GM12878 (cell line): ENCODE measurements around the gene MMP15. TPM values are rescaled to one million over a fixed set of nuclear protein-coding genes. Genes with fewer than 3 reads are reported as not detected.

Experiments
- ATAC-seq: fragments of 200-7000 bp; cut with Tn5 transposase; 3 replicates; pipeline ENCODE4 v1.9.1; 2020; ENCODE audit warnings: mild to moderate bottlenecking, moderate library complexity
- BruUV-seq: library from RNA; stranded (reverse); fragments of 400-500 nt; replicated peaks from 2 replicates; lab custom pipeline; 2021; lab: Mats Ljungman, UMichigan
- CTCF ChIA-PET: fragments of 300-600 bp; sonication (Branson Sonifier 250); formaldehyde crosslinking; extraction: SDS; loops from one replicate; lab custom pipeline; 2021; ENCODE audit warnings: inconsistent platforms; lab: Yijun Ruan, JAX
- POLR2A ChIA-PET: fragments of 350-600 bp; formaldehyde crosslinking; extraction: SDS; loops from one replicate; lab custom pipeline; 2021; ENCODE audit warnings: inconsistent platforms; lab: Charles Lee
- RAD21 ChIA-PET: fragments of 300-600 bp; sonication (Branson Sonifier 250); formaldehyde crosslinking; loops from one replicate; lab custom pipeline; 2023; ENCODE audit warnings: antibody characterized with exemption; ENCODE audit not compliant: unreplicated experiment; lab: Charles Lee
- SMC1A ChIA-PET: fragments of 300-600 bp; sonication (Branson Sonifier 250); formaldehyde crosslinking; loops from one replicate; lab custom pipeline; 2023; ENCODE audit not compliant: unreplicated experiment, uncharacterized antibody; lab: Charles Lee
- DNase-seq: peaks from one replicate; pipeline ENCODE4 v3.0.0-alpha.2; 2011; ENCODE audit warnings: low read depth, low spot score
- FAIRE-seq: peaks from 3 replicates; lab custom pipeline; 2011; peaks lifted over from hg19 to GRCh38; lab: Jason Lieb, UNC
- H2AFZ ChIP-seq: 2 replicates; pipeline ENCODE4 v1.6.0; 2011; ENCODE audit warnings: low read depth, low read length, control low read depth; ENCODE audit not compliant: control insufficient read depth
- H3K27ac ChIP-seq: 2 replicates; pipeline ENCODE4 v1.5.1; 2011; ENCODE audit warnings: control low read depth; ENCODE audit not compliant: control insufficient read depth, insufficient read depth
- H3K27me3 ChIP-seq, 2 experiments: replicated peaks in 1 of 2; 2 replicates each; pipeline versions ENCODE4 v1.6.0 to v1.6.1; 2011; ENCODE audit warnings: low read length in 1 of 2; ENCODE audit not compliant: control insufficient read depth in 2 of 2, insufficient read depth in 2 of 2
- H3K36me3 ChIP-seq, 2 experiments: 2 replicates each; pipeline ENCODE4 v1.5.1; 2011; ENCODE audit warnings: low read length in 1 of 2; ENCODE audit not compliant: control insufficient read depth in 2 of 2, insufficient read depth in 2 of 2
- H3K4me1 ChIP-seq: 2 replicates; pipeline ENCODE4 v1.6.1; 2011; ENCODE audit warnings: mild to moderate bottlenecking, low read length, moderate library complexity, mixed read lengths; ENCODE audit not compliant: control insufficient read depth, insufficient read depth
- H3K4me2 ChIP-seq: 2 replicates; pipeline ENCODE4 v1.6.0; 2011; ENCODE audit warnings: control low read depth; ENCODE audit not compliant: control insufficient read depth, insufficient read depth
- H3K4me3 ChIP-seq: fragments of 200-600 bp; sonication (generic); 2 replicates; pipeline ENCODE4 v1.5.1; 2016
- H3K79me2 ChIP-seq: 2 replicates; pipeline ENCODE4 v1.6.0; 2011; ENCODE audit warnings: low read length; ENCODE audit not compliant: control insufficient read depth, insufficient read depth
- H3K9ac ChIP-seq: 2 replicates; pipeline ENCODE4 v1.8.0; 2011; ENCODE audit warnings: low read length, control low read depth, mixed read lengths; ENCODE audit not compliant: control insufficient read depth, insufficient read depth
- H3K9me3 ChIP-seq: replicated peaks from 3 replicates; pipeline ENCODE4 v1.5.1; 2011; ENCODE audit warnings: mild to moderate bottlenecking, low read length; ENCODE audit not compliant: control insufficient read depth, insufficient read depth
- H4K20me1 ChIP-seq: 2 replicates; pipeline ENCODE4 v1.6.0; 2011; ENCODE audit not compliant: control insufficient read depth, insufficient read depth
- BMI1 ChIP-seq: fragments of 450-650 bp; IDR thresholded peaks from 2 replicates; pipeline ENCODE4 v1.6.1; 2016; ENCODE audit warnings: mild to moderate bottlenecking, moderate library complexity, borderline replicate concordance
- CHD1 ChIP-seq: IDR thresholded peaks from 2 replicates; pipeline ENCODE4 v1.6.1; 2012; ENCODE audit warnings: low read depth, low read length, improper control_type of control experiment
- ELK1 ChIP-seq: IDR thresholded peaks from 2 replicates; pipeline ENCODE4 v1.6.1; 2012; ENCODE audit warnings: low read depth, low read length, improper control_type of control experiment
- EP300 ChIP-seq, 2 experiments: fragments of 150-350 bp in 1 of 2; IDR thresholded peaks; 2 replicates each; pipeline ENCODE4 v1.6.1; 2011 to 2012; ENCODE audit warnings: low read depth in 2 of 2, low read length in 2 of 2, borderline replicate concordance in 1 of 2, improper control_type of control experiment in 1 of 2, inconsistent platforms in 1 of 2; ENCODE audit not compliant: control insufficient read depth in 1 of 2
- GABPA ChIP-seq: IDR thresholded peaks from 2 replicates; pipeline ENCODE4 v1.6.1; 2014; ENCODE audit warnings: antibody characterized with exemption, low read depth, mild to moderate bottlenecking, inconsistent platforms
- HDAC2 ChIP-seq: fragments of 200-600 bp; sonication (generic); IDR thresholded peaks from 2 replicates; pipeline ENCODE4 v1.6.1; 2017
- IKZF1 ChIP-seq: fragments of 450-650 bp; conservative IDR thresholded peaks from 2 replicates; pipeline ENCODE4 v1.6.1; 2017; ENCODE audit warnings: antibody characterized with exemption, mild to moderate bottlenecking
- MAX ChIP-seq: IDR thresholded peaks from 2 replicates; pipeline ENCODE4 v1.6.1; 2012; ENCODE audit warnings: low read depth, low read length, improper control_type of control experiment
- NFYB ChIP-seq: IDR thresholded peaks from 2 replicates; pipeline ENCODE4 v1.6.1; 2011; ENCODE audit warnings: low read depth, mild to moderate bottlenecking, low read length, improper control_type of control experiment, moderate library complexity; ENCODE audit not compliant: insufficient read depth
- NRF1 ChIP-seq: conservative IDR thresholded peaks from 2 replicates; pipeline ENCODE4 v1.6.1; 2011; ENCODE audit warnings: mild to moderate bottlenecking, low read depth, low read length, improper control_type of control experiment
- PML ChIP-seq: IDR thresholded peaks from 2 replicates; pipeline ENCODE4 v1.6.1; 2012; ENCODE audit warnings: low read length, inconsistent platforms
- RBBP5 ChIP-seq: fragments of 200-600 bp; sonication (generic); conservative IDR thresholded peaks from 2 replicates; pipeline ENCODE4 v1.6.1; 2016
- RELA ChIP-seq: fragments of 450-650 bp; IDR thresholded peaks from 2 replicates; pipeline ENCODE4 v1.8.0; 2014; ENCODE audit warnings: borderline replicate concordance; ENCODE audit not compliant: partially characterized antibody
- RFX5 ChIP-seq: IDR thresholded peaks from 2 replicates; pipeline ENCODE4 v1.6.1; 2011; ENCODE audit warnings: low read depth, low read length, improper control_type of control experiment
- SIN3A ChIP-seq: IDR thresholded peaks from 2 replicates; pipeline ENCODE4 v1.6.1; 2012; ENCODE audit warnings: low read depth, low read length, improper control_type of control experiment
- TBL1XR1 ChIP-seq: IDR thresholded peaks from 2 replicates; pipeline ENCODE4 v1.6.1; 2012; ENCODE audit warnings: low read depth, low read length, improper control_type of control experiment
- WRNIP1 ChIP-seq: IDR thresholded peaks from 2 replicates; pipeline ENCODE4 v1.6.1; 2011; ENCODE audit warnings: low read depth, low read length, improper control_type of control experiment, borderline replicate concordance
- YY1 ChIP-seq: IDR thresholded peaks from 2 replicates; pipeline ENCODE4 v1.6.1; 2011; ENCODE audit warnings: low read depth, mild to moderate bottlenecking, low read length
- WGBS: methylation state at CpG from one replicate; pipeline ENCODE4 v1.1.6; 2016; ENCODE audit warnings: low lambda C conversion rate; ENCODE audit not compliant: insufficient replicate concordance, insufficient coverage; ENCODE audit errors: missing lambda C conversion rate; 5-methylcytosine and 5-hydroxymethylcytosine counted together
- in situ Hi-C: fragments of 300-500 bp; cut with MboI; formaldehyde crosslinking; loops from 9 replicates; pipeline ENCODE4 v1.14.3; 2018; ENCODE audit warnings: mixed read lengths
- intact Hi-C: fragments of 100-400 bp; cut with micrococcal nuclease; formaldehyde crosslinking; loops from one replicate; pipeline ENCODE4 v1.14.2; 2022; ENCODE audit not compliant: unreplicated experiment
- polyA plus RNA-seq, 11 experiments: library from polyadenylated mRNA; depleted of rRNA in 4 of 11; unstranded in 6 of 11; stranded (reverse) in 5 of 11; fragments of >200 nt; fragmentation: Nextera tagmentation in 4 of 11; fragmentation: Illumina TruSeq in 1 of 11; extraction: Ambion mirVana in 4 of 11; extraction: Trizol in 1 of 11; gene quantifications; 1 replicate in 1 of 11; 2 replicates in 10 of 11; pipeline versions ENCODE4 v1.2.1 to v1.2.3, GENCODE V29; 2011 to 2016; ENCODE audit warnings: inconsistent platforms in 2 of 11, missing spikeins in 2 of 11, low read depth in 1 of 11
- total RNA-seq, 4 experiments: library from RNA; depleted of rRNA in 3 of 4; stranded (reverse); fragments of >200 nt in 3 of 4; fragmentation: Illumina TruSeq in 1 of 4; extraction: Trizol in 1 of 4; gene quantifications; 2 replicates each; pipeline versions ENCODE4 v1.2.1 to v1.2.3, GENCODE V29; 2013 to 2021

The MMP15 gene
- total and polyA plus RNA-seq, 10 of the 15 experiments (the other 5 are each of a cell fraction or from before 2014, with no cell fraction given): 0.08 to 0.56 (median 0.10) TPM; not detected in 7

GRCh38 chr16:58038219-58038641, 12.7 kb downstream of the MMP15 start:
- in situ Hi-C loops: no loop called here
- intact Hi-C loops: no loop called here
- SMC1A ChIA-PET: interaction anchor here (1.1 kb wide), 1 partner anchor 13 kb away, joined by 3 read pairs; no protein-coding TSS in a partner anchor

GRCh38 chr16:58039829-58040495, 14.4 kb downstream of the MMP15 start:
- H3K27ac ChIP-seq: no peak overlapping the region
- in situ Hi-C loops: no loop called here
- no peak overlapping the region for H3K9ac ChIP-seq
- no peaks in the 10 kb centered on the region for H3K36me3 ChIP-seq
- H2AFZ ChIP-seq: no peak overlapping the region
- H3K79me2 ChIP-seq: no peaks in the 10 kb centered on the region
- DNase-seq (no peak), FAIRE-seq (no peak), ATAC-seq (no peak)
- no peaks in the 10 kb centered on the region for H3K9me3 ChIP-seq
- TF ChIP-seq CHD1 (no peak), RFX5 (no peak), YY1 (no peak), IKZF1 (no peak), RBBP5 (no peak), ELK1 (no peak), RELA (no peak), HDAC2 (no peak), NFYB (no peak), MAX (no peak), GABPA (no peak), SIN3A (no peak)
- BruUV-seq: no TSS peak
- intact Hi-C loops: no loop called here
- 78% methylated on average over 26 of the region's 26 CpGs for WGBS
- no peak overlapping the region for H3K4me3 ChIP-seq
- no peaks in the 10 kb centered on the region for H3K4me1 ChIP-seq
- H4K20me1 ChIP-seq: no peaks in the 10 kb centered on the region
- RAD21 ChIA-PET: no interaction called here
- POLR2A ChIA-PET: no interaction called here
- no peak overlapping the region for H3K4me2 ChIP-seq
- CTCF ChIA-PET: no interaction called here
- H3K27me3 ChIP-seq: no peaks in the 10 kb centered on the region; a peak in 1 of 4 replicates
- SMC1A ChIA-PET: no interaction called here

More at GRCh38 chr16:58038219-58038641, 12.7 kb downstream of the MMP15 start:
- no peak for ATAC-seq
- ChIA-PET RAD21 (interaction anchor here (1.3 kb wide), 1 partner anchor 65 kb away, joined by 3 read pairs; no protein-coding TSS in a partner anchor), POLR2A (interaction anchor here (0.5 kb wide), 1 partner anchor 54 kb away, joined by 7 read pairs; no protein-coding TSS in a partner anchor)
- Histone ChIP-seq H3K27me3 (no peaks in the 10 kb centered on the region; a peak in 1 of 4 replicates), H3K79me2 (no peaks in the 10 kb centered on the region), H3K36me3 (no peaks in the 10 kb centered on the region), H3K4me3 (no peak overlapping the region)
- TF ChIP-seq NRF1: no peak
- no peak for TF ChIP-seq BMI1
- no peak for TF ChIP-seq PML
- TF ChIP-seq TBL1XR1: no peak
- no peak for TF ChIP-seq HDAC2
- TF ChIP-seq EP300 (IDR thresholded peaks at IDR 0.05; ENCODE audit: borderline replicate concordance in 1 of 2, control insufficient read depth in 1 of 2, low read depth in 2 of 2, low read length in 2 of 2): no peak
- no peak for TF ChIP-seq WRNIP1
- TF ChIP-seq, all 136 proteins: peak for 0
- FAIRE-seq: no peak
- no peaks in the 10 kb centered on the region for H3K9me3 ChIP-seq
- H4K20me1 ChIP-seq: no peaks in the 10 kb centered on the region
- H3K4me1 ChIP-seq: no peaks in the 10 kb centered on the region
- H3K27ac ChIP-seq: no peak overlapping the region
- no peak overlapping the region for H2AFZ ChIP-seq
- no peak overlapping the region for H3K4me2 ChIP-seq
- BruUV-seq: no TSS peak
- H3K9ac ChIP-seq: no peak overlapping the region
- CTCF ChIA-PET: interaction anchor here (1.4 kb wide), 1 partner anchor 88 kb away, joined by 3 read pairs; no protein-coding TSS in a partner anchor
- WGBS: 68% methylated on average over 16 of the region's 20 CpGs
- no peak for DNase-seq
